ENCODE data around the gene IGF1R. TPM values are rescaled to one million over a fixed set of nuclear protein-coding genes. Genes with fewer than 3 reads are reported as not detected.

The IGF1R gene
- total RNA-seq, 1 experiment from 2014 or later, result 24.1 TPM

DNA sequence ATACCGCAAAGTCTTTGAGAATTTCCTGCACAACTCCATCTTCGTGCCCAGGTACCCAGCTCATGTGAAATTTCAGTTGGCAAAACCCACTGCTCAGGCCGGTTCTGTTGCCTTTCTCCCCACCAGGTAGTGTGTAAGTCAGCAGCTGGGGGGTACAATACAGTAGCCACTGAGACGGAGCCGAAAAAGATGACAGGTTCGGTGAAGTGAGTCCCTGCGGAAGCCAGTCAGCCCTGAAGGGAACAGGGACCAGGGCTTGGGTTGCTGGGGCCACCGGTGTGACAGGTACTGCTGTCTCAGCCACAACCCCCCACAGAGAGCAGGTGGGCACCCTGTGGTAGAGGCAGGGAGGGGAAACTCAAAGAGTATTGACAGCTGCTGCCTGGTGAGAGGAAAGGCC lies 268.5 kb downstream of the IGF1R start:
- Histone ChIP-seq H3K27me3 (no peaks in the 10 kb centered on the region), H3K4me1 (no peaks in the 10 kb centered on the region; the same call in 1 of the 2 replicates), H3K4me3 (no peak overlapping the region), H3K27ac (no peak overlapping the region), H3K36me3 (peaks cover 53% of the 10 kb centered on the region), H3K9me3 (replicated peaks) (no peaks in the 10 kb centered on the region)
- DNase-seq, result no peak

DNA sequence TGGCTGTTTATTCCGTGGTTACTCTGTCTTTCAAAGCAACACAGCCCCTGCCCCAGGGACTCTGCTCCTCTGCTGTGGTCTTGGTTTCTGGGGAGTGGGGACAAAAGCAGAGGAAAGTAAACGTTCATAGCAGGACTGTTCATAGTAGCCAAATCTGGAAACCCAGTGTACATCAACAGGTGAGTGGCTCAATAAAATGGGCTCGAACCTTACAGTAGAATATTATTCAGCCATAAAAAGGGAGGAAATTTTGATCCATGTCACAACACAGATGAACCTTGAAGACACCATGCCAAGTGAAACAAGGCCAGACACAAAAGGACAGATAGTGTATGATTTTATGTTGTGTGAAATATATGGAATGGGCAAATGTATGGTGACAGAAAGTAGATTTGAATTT lies 269.1 kb downstream of the IGF1R start:
- H3K4me3 ChIP-seq, result no peak overlapping the region
- H3K27ac ChIP-seq, result no peak overlapping the region
- no peaks in the 10 kb centered on the region for H3K9me3 ChIP-seq (replicated peaks)
- DNase-seq, result no peak
- peaks cover 52% of the 10 kb centered on the region for H3K36me3 ChIP-seq
- H3K4me1 ChIP-seq, result no peaks in the 10 kb centered on the region; the same call in 1 of the 2 replicates
- no peaks in the 10 kb centered on the region for H3K27me3 ChIP-seq

DNA sequence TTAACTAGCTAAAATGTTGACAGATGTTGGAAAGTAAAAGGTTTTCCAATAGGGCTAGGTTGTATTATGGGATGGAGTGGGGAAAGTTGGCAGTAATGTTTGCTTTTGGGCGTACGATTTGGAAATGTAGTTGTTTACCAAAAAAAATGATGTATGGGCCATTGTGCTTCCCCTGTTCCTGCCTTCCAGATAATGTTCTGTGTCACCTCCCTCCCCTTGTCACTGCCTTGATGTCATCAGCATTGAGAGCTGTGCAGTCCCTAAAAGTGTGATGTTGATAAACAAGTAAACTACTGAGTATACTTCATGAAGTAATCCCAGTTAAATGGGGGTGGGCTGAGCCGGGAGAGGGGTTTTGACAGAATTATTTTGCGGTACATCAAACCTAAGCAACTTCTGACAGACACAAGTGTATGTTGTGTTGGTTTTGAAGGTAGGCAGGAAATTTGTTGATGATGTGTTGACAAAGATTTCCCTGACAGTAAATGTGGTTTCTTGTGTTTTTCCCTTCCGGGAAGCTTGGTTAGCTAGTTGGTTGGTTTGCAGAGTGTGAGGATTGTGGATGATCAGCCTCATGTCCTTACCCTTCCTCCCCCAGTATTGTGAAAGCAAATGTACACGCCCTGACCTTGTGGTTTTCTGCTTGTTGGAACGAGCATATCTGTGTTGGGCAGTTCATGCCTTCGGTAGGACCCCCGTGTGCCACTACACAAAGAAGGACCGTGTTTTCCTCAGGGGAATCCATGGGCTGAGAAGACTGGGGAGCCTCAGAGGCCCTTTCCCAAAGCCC lies 271.9 kb downstream of the IGF1R start:
- H3K36me3 ChIP-seq, result peaks cover 50% of the 10 kb centered on the region
- no peaks in the 10 kb centered on the region for H3K9me3 ChIP-seq (replicated peaks)
- H3K4me3 ChIP-seq, result no peak overlapping the region
- H3K27me3 ChIP-seq, result no peaks in the 10 kb centered on the region
- no peaks in the 10 kb centered on the region; the same call in 1 of the 2 replicates for H3K4me1 ChIP-seq
- no peak for DNase-seq
- no peak overlapping the region for H3K27ac ChIP-seq

DNA sequence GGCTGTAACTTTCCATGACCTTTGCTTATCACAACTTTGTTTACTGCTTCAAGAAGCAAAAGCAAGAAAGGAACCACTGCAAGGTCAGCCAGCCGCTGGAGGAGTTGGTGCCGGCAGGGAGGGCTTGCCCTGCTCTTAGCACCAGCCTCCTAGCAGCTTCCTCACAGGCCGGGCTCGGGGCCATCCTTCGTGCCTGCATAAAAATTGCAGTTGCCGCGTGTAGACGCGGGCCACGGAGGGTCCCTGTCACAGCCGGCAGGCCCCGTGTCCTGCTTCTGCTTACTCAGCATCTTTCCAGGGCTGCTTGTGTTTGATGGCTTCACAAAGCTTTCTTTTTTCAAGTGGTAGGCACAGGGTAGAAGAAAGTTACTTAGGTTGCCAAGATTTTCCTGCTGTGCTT lies 274.8 kb downstream of the IGF1R start:
- no peaks in the 10 kb centered on the region for H3K4me1 ChIP-seq
- no peak overlapping the region for H3K4me3 ChIP-seq
- peaks cover 38% of the 10 kb centered on the region for H3K36me3 ChIP-seq
- H3K9me3 ChIP-seq (replicated peaks), result no peaks in the 10 kb centered on the region
- H3K27me3 ChIP-seq, result no peaks in the 10 kb centered on the region
- no peak for DNase-seq
- no peak overlapping the region for H3K27ac ChIP-seq

DNA sequence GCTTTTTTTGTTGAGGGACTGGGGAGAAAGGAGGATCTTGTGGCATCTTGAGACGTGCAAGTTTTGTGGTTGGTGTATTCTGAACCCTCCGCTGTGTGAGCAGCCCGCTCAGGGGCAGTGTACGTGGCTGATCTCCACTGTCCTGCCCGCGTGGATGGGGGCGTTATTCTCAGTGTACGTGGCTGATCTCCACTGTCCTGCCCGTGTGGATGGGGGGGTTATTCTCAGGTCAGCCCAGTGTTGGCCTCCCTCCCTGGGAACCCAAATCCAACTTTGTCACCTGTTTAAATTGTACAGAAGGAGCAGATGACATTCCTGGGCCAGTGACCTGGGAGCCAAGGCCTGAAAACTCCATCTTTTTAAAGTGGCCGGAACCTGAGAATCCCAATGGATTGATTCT lies 275.2 kb downstream of the IGF1R start:
- Histone ChIP-seq H3K4me1 (no peaks in the 10 kb centered on the region), H3K9me3 (replicated peaks) (no peaks in the 10 kb centered on the region), H3K36me3 (peaks cover 38% of the 10 kb centered on the region), H3K27ac (no peak overlapping the region), H3K27me3 (no peaks in the 10 kb centered on the region), H3K4me3 (no peak overlapping the region)
- DNase-seq, result no peak

DNA sequence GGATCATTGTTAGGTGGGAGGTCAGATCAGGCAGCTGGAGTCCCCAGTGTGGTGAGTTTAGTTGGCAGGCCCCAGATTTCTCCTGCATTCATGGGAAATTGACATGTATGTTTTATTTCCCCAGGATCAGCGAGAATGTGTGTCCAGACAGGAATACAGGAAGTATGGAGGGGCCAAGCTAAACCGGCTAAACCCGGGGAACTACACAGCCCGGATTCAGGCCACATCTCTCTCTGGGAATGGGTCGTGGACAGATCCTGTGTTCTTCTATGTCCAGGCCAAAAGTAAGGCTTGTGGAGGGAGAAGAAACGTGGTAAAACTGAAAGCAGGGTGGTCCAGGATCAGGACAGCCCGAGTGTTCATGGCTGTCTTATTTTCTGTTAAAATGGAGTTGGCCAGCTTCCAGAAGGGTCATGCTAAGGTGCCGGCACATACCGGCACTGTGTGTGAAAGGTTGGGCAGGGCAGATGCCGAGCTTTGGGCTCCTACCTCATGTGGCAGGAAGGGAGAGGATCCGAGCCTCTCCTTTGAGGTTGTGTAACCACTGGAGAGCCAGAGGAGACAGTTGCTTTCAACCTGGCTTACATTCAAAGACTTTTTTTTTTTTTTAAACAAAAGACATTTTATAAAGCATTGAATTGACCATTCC lies 276.2 kb downstream of the IGF1R start:
- H3K9me3 ChIP-seq (replicated peaks), result no peaks in the 10 kb centered on the region
- H3K4me1 ChIP-seq, result no peaks in the 10 kb centered on the region
- H3K27me3 ChIP-seq, result no peaks in the 10 kb centered on the region
- peaks cover 34% of the 10 kb centered on the region for H3K36me3 ChIP-seq
- H3K27ac ChIP-seq, result no peak overlapping the region
- no peak for DNase-seq
- H3K4me3 ChIP-seq, result no peak overlapping the region

DNA sequence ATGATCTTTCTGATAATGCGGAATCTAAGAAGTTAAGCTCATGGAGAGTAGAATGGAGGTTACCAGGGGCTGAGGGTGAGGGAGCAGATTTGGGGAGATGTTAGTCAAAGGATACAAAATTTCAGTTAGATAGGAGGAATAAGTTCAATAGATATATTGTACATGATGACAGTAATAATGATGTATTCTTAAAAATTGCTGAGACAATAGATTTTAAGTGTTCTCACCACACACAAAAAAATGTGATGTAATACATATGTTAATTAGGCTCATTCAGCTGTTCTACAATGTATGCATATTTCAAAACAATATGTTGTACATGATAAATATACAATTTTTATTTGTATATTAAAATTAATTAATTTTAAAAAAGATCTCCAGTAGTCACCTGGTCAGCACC lies 277.9 kb downstream of the IGF1R start:
- H3K27me3 ChIP-seq, result no peaks in the 10 kb centered on the region
- DNase-seq, result no peak
- no peaks in the 10 kb centered on the region for H3K4me1 ChIP-seq

DNA sequence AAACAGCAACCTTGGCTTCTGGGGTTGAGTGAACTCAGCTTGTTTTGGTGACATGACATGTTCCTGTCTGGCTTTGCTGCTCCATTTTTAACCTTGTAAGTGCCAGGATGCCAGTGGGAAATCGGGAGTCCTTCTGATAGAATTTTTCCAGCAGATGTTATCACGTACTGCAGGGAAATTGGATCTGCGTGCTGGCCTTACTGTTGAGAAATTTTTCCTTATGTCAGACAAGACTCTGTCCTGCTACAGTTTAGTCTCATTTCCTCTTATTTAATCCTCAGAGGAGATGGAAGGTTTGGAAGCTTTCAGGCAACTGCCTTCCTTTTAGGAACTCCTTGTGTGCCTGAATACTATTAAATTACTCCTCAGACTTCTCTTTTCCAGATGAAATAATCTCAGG lies 278.7 kb downstream of the IGF1R start:
- H3K27me3 ChIP-seq, result no peaks in the 10 kb centered on the region
- H3K4me1 ChIP-seq, result no peaks in the 10 kb centered on the region
- no peaks in the 10 kb centered on the region for H3K9me3 ChIP-seq (replicated peaks)
- H3K27ac ChIP-seq, result no peak overlapping the region
- H3K4me3 ChIP-seq, result no peak overlapping the region
- DNase-seq, result no peak
- peaks cover 36% of the 10 kb centered on the region for H3K36me3 ChIP-seq

More for the DNA sequence above, 277.9 kb downstream of the IGF1R start:
- H3K36me3 ChIP-seq, result peaks cover 36% of the 10 kb centered on the region
- no peak overlapping the region for H3K27ac ChIP-seq
- H3K4me3 ChIP-seq, result no peak overlapping the region
- no peaks in the 10 kb centered on the region for H3K9me3 ChIP-seq (replicated peaks)

DNA sequence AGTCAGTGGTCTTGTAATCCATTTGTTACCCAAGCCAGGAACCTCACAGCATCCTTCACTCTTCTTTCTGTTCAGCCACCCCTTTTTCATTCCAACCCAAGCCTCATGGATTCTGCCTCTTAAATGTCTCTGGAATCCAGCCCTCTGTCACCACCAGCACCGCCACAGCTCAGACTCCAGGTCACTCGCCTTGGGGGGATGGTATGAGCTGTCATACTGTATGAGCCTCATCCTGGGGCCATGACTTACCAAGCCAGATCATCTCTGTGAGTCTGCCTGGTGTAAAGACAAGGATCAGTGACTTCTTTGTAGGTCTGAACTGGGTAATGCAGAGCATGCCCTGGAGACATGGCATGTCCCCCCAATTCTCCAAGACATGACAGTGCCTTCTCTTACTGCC lies 279.7 kb downstream of the IGF1R start:
- Histone ChIP-seq H3K4me3 (no peak overlapping the region), H3K27me3 (no peaks in the 10 kb centered on the region), H3K36me3 (peaks cover 28% of the 10 kb centered on the region), H3K9me3 (replicated peaks) (no peaks in the 10 kb centered on the region), H3K27ac (no peak overlapping the region), H3K4me1 (no peaks in the 10 kb centered on the region)
- DNase-seq, result no peak

DNA sequence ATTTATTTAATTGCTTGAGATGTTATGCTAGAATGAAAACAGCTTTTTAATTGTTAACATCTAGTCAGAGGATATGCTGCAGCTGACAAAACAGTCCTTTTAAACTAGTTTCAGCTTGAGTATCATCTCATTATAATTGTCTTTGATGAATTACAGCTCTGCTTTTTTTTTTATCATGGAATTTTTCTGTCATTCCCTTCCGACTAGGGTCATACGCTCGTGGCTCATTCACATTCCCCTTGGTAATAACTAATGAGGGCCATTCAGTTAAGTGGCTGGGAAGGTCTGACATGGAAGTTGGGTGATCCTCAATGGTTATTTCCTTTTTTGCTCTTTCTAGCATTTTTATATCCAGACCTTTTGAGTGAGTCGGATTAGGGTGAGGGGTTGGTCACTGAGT lies 282.2 kb downstream of the IGF1R start:
- H3K4me3 ChIP-seq, result no peak overlapping the region
- no peaks in the 10 kb centered on the region for H3K27me3 ChIP-seq
- DNase-seq, result no peak
- no peaks in the 10 kb centered on the region for H3K4me1 ChIP-seq
- no peaks in the 10 kb centered on the region for H3K9me3 ChIP-seq (replicated peaks)
- H3K36me3 ChIP-seq, result peaks cover 20% of the 10 kb centered on the region
- H3K27ac ChIP-seq, result no peak overlapping the region

DNA sequence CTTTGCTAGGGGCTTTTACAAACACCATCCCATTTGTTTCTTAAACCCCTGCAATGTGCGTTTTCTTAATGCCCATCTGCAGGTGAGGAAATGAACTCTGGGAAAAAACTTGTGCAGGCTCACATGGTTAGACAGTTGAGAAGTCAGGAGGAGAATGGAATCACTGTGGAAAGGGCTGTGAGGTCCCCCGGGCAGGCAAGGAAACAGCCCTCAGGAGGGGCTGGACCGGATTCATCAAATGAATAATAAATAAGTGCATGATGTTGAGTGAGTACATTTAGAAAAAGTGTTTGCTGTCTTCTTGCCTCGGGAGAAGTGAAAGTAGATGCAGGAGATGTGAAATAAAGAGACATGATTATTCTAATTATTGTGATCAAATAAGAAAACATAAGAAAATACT lies 282.7 kb downstream of the IGF1R start:
- DNase-seq, result no peak
- Histone ChIP-seq H3K4me3 (no peak overlapping the region), H3K36me3 (peaks cover 18% of the 10 kb centered on the region), H3K9me3 (replicated peaks) (no peaks in the 10 kb centered on the region), H3K4me1 (no peaks in the 10 kb centered on the region), H3K27ac (no peak overlapping the region), H3K27me3 (no peaks in the 10 kb centered on the region)

DNA sequence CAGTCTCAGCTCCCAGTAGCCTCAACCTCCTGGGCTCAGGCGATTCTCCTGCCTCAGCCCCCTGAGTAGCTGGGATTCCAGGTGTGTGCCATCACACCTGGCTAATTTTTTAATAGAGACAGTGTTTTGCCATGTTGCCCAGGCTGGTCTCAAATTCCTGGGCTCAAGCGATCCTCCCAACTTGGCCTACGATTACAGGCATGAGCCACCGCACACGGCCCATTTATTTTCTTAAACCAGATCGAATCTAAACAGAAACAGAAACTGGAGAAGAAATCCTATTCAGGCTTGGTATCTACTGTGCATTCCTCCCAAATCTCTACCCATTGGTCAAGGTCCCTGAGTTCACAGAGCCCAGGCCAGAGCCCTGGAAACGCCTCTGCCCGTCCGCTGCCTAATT lies 285.1 kb downstream of the IGF1R start:
- Histone ChIP-seq H3K4me3 (no peak overlapping the region), H3K9me3 (replicated peaks) (no peaks in the 10 kb centered on the region), H3K36me3 (peaks cover 11% of the 10 kb centered on the region), H3K4me1 (no peaks in the 10 kb centered on the region), H3K27me3 (no peaks in the 10 kb centered on the region), H3K27ac (no peak overlapping the region)
- DNase-seq, result no peak

DNA sequence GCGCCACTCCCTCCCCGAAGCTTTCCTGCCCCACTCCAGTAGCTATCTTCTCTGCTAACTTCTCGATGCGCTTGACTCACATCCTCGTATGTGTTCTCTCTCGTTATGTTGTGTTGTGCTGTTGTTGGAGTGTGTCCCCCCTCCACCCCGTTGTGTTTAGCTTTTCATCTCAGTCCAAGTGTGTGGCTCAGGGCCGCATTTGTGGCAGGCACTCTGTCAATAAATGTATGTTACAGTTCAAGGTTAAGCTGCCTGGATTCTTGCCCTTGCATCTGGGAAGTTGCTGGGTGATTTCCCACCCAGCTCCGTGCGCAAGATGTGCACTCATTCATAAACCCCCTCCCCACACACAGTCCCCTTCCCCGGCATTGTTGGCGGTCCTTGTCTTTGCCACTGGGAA lies 287.4 kb downstream of the IGF1R start:
- no peak overlapping the region for H3K27ac ChIP-seq

DNA sequence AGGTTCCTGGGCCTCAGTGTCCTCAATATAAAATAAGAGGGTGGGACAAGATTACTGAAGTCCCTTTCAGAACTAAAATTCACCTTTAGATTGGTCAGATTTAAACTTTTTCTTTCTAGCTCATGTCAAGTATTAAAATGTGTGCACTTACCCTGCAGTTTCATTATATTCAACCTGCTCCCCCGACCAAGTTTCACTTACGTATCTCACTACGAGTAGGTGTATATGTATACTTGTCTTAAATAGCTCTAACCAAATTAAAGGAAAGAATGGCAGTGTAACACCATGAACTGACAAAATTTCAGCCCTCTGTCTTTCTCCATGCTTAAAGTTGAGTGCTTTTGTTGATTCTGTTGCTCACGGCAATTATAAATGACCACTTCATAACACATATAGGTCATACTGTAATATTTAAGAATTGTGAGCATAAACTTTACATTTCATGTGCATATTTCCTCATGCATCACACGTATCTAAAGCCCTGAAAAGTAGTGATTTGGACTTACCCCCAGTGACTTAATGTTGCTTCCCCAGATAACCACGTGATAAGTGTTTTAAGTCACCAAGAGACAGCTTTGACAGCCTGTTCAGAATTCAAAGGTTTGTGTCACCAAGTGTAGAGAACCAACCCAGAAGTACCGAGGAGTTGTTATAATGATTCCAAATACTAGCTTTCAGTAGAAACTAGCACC lies 289.2 kb downstream of the IGF1R start:
- no peak overlapping the region for H3K4me3 ChIP-seq
- DNase-seq, result no peak
- peaks cover 24% of the 10 kb centered on the region for H3K36me3 ChIP-seq
- no peaks in the 10 kb centered on the region for H3K27me3 ChIP-seq
- H3K9me3 ChIP-seq (replicated peaks), result no peaks in the 10 kb centered on the region
- no peak overlapping the region for H3K27ac ChIP-seq
- H3K4me1 ChIP-seq, result no peaks in the 10 kb centered on the region

More for the DNA sequence above, 287.4 kb downstream of the IGF1R start:
- H3K4me3 ChIP-seq, result no peak overlapping the region
- DNase-seq, result no peak
- H3K36me3 ChIP-seq, result peaks cover 21% of the 10 kb centered on the region
- H3K9me3 ChIP-seq (replicated peaks), result no peaks in the 10 kb centered on the region
- H3K4me1 ChIP-seq, result no peaks in the 10 kb centered on the region
- H3K27me3 ChIP-seq, result no peaks in the 10 kb centered on the region

DNA sequence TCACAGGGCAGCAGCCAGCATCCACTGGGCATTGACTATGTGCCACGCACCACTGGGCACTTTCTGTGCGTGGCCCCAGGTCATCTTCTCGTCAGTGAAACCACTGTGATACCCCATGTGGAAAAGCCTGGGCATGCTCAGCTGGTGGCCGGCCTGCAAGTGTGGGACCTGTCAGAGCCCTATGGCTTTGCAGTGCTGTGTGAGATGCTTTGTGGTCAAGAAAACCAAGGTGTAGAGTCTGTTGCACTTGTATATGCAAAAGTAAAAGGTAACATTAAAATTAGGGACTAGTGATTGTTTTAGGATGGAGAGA lies 289.7 kb downstream of the IGF1R start:
- DNase-seq, result no peak
- H3K4me1 ChIP-seq, result no peaks in the 10 kb centered on the region
- no peak overlapping the region for H3K27ac ChIP-seq
- peaks cover 27% of the 10 kb centered on the region for H3K36me3 ChIP-seq
- H3K27me3 ChIP-seq, result no peaks in the 10 kb centered on the region
- no peaks in the 10 kb centered on the region for H3K9me3 ChIP-seq (replicated peaks)
- no peak overlapping the region for H3K4me3 ChIP-seq
